Measurements from ENCODE around the gene PNCK. TPM values are rescaled to one million over a fixed set of nuclear protein-coding genes. Genes with fewer than 3 reads are reported as not detected.

The PNCK gene
- polyA plus RNA-seq, 3 donors: not detected

- Histone ChIP-seq H3K4me2 (replicated peaks; ENCODE audit: extremely low read depth, low read length, poor library complexity, severe bottlenecking) (no peak overlapping the region), H3K36me3 (replicated peaks in 1 of 2; ENCODE audit: control insufficient read depth in 1 of 2, insufficient read depth in 2 of 2, low read length in 2 of 2) (no peaks in the 10 kb centered on the region), H3K4me3 (replicated peaks in 1 of 3; ENCODE audit: low read depth in 2 of 3, low read length in 3 of 3) (no peak overlapping the region), H3K4me1 (ENCODE audit: control insufficient read depth in 1 of 2, insufficient read depth in 2 of 2, low read length in 2 of 2) (no peaks in the 10 kb centered on the region), H3K27ac (ENCODE audit: low read depth in 1 of 2, low read length in 2 of 2) (no peak overlapping the region), H3K79me2 (ENCODE audit: insufficient read depth, low read length) (no peaks in the 10 kb centered on the region), H4K20me1 (ENCODE audit: insufficient read depth, low read length) (no peaks in the 10 kb centered on the region), H2AFZ (ENCODE audit: insufficient read depth, low read depth, low read length, poor library complexity, severe bottlenecking) (no peak overlapping the region), H3K9ac (ENCODE audit: insufficient read depth, low read length, poor library complexity, severe bottlenecking) (no peak overlapping the region), H3K27me3 (ENCODE audit: control insufficient read depth in 2 of 2, insufficient read depth in 2 of 2, low read length in 2 of 2) (peaks cover 0 to 30% of the 10 kb centered on the region in 2 donors), H3K9me3 (replicated peaks in 1 of 2; ENCODE audit: control insufficient read depth in 1 of 2, insufficient read depth in 1 of 2, low read length in 2 of 2) (no peaks in the 10 kb centered on the region)
- no peak for DNase-seq
- Mint-ChIP-seq H3K4me3 (peak overlapping the region in 1 of 2 donors; percentile 77), H3K27ac (peak overlapping the region in 1 of 7 donors; percentile 36), H3K27me3 (ENCODE audit: low read depth in 3 of 3) (peaks cover 19 to 42% (median 36%) of the 10 kb centered on the region in 3 donors), H3K9me3 (peaks cover 0 to 19% (median 5%) of the 10 kb centered on the region in 7 donors), H3K4me1 (peaks cover 6% of the 10 kb centered on the region), H3K36me3 (no peaks in the 10 kb centered on the region)
- no peak for TF ChIP-seq CTCF (IDR thresholded peaks at IDR 0.05)
- intact Hi-C loops (cut with micrococcal nuclease): no loop called here
- 11% methylated on average over 7 of the region's 53 CpGs for WGBS (ENCODE audit: insufficient coverage)
Observed at GRCh38 chrX:153672531-153673427, 834 bp downstream of the PNCK start.

DNA sequence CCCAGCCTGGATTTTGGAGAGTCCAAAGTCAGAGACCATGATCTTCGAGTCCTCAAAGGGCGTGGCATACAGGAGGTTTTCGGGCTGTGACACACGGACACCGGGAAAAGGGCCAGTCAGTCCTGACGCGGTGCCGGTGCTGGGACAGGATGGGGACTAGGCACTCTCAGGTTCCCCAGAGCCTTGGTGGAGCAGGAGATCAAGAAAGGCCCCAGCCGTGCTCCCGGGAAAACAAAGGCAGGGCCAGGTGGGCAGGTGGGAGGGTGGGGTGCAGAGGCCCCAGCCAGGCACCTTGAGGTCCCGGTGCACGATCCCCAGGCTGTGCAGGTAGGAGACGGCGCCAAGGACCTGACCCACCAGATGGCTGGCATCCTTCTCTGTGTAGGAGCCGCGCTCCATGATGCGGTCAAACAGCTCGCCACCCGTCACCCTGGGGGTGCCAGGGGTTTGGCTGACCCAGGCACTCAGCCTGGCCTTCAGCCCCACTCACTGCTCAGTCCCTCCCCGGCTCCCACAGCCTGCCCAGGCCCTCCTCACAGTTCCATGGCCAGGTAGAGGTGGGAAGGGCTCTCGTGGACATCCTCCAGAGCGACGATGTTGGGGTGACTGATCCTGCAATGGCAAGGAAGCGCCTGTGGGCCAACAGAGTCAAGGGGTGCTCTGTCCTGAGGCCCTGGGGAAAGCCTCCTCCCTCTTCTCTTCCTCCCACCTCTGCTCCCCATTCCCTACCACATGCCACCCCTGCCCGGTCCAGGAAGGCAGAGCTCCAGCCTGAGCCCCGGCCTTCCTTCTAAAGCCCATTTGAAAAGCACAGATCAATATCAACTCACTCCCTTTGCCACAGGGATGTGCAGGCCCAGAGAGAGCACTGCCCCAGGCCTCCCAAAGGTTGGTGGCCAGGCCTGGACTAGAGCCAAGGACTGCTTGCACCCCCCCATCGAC, 1.8 kb downstream of the PNCK start:
- Histone ChIP-seq H4K20me1 (ENCODE audit: insufficient read depth, low read length) (no peaks in the 10 kb centered on the region), H3K27ac (ENCODE audit: low read depth in 1 of 2, low read length in 2 of 2) (no peak overlapping the region), H3K4me2 (replicated peaks; ENCODE audit: extremely low read depth, low read length, poor library complexity, severe bottlenecking) (no peak overlapping the region), H3K27me3 (ENCODE audit: control insufficient read depth in 2 of 2, insufficient read depth in 2 of 2, low read length in 2 of 2) (peaks cover 0 to 30% of the 10 kb centered on the region in 2 donors), H2AFZ (ENCODE audit: insufficient read depth, low read depth, low read length, poor library complexity, severe bottlenecking) (no peak overlapping the region), H3K4me3 (replicated peaks in 1 of 3; ENCODE audit: low read depth in 2 of 3, low read length in 3 of 3) (no peak overlapping the region), H3K9me3 (replicated peaks in 1 of 2; ENCODE audit: control insufficient read depth in 1 of 2, insufficient read depth in 1 of 2, low read length in 2 of 2) (no peaks in the 10 kb centered on the region), H3K4me1 (ENCODE audit: control insufficient read depth in 1 of 2, insufficient read depth in 2 of 2, low read length in 2 of 2) (no peaks in the 10 kb centered on the region), H3K9ac (ENCODE audit: insufficient read depth, low read length, poor library complexity, severe bottlenecking) (no peak overlapping the region), H3K79me2 (ENCODE audit: insufficient read depth, low read length) (no peaks in the 10 kb centered on the region), H3K36me3 (replicated peaks in 1 of 2; ENCODE audit: control insufficient read depth in 1 of 2, insufficient read depth in 2 of 2, low read length in 2 of 2) (no peaks in the 10 kb centered on the region)
- Mint-ChIP-seq H3K4me1 (peaks cover 7% of the 10 kb centered on the region), H3K4me3 (peak overlapping the region in 1 of 2 donors; percentile 48), H3K27me3 (ENCODE audit: low read depth in 3 of 3) (peaks cover 24 to 44% (median 41%) of the 10 kb centered on the region in 3 donors), H3K36me3 (no peaks in the 10 kb centered on the region), H3K9me3 (peaks cover 0 to 21% (median 5%) of the 10 kb centered on the region in 7 donors), H3K27ac (peak overlapping the region in 1 of 7 donors; percentile 36)
- intact Hi-C loops (cut with micrococcal nuclease): no loop called here
- 98% methylated on average over 9 of the region's 27 CpGs for WGBS (ENCODE audit: insufficient coverage)
- no peak for DNase-seq
- TF ChIP-seq CTCF (IDR thresholded peaks at IDR 0.05): no peak
